Upper lobe of left lung (tissue), 6 donors: ENCODE measurements around the gene PDE4D. TPM values are rescaled to one million over a fixed set of nuclear protein-coding genes. Genes with fewer than 3 reads are reported as not detected.

ENCODE experiments used
- ATAC-seq, 2 donors: fragments of 200-7000 bp; cut with Tn5 transposase; one replicate each; pipeline ENCODE4 v1.9.1; 2022; ENCODE audit warnings: mild to moderate bottlenecking in 2 of 2, moderate library complexity in 2 of 2; ENCODE audit not compliant: low FRiP score in 2 of 2
- DNase-seq, 2 donors: peaks; one replicate each; pipeline ENCODE4 v3.0.0-alpha.2; 2019 to 2020
- H3K27ac ChIP-seq, 4 donors: fragments of 200-600 bp; sonication (generic); one replicate each; pipeline ENCODE4 v1.5.1; 2016 to 2019
- H3K27me3 ChIP-seq, 4 donors: fragments of 200-600 bp; sonication (generic); one replicate each; pipeline ENCODE4 v1.5.1; 2017 to 2019
- H3K36me3 ChIP-seq, 4 donors: fragments of 200-600 bp; sonication (generic); one replicate each; pipeline ENCODE4 v1.5.1; 2016 to 2019
- H3K4me1 ChIP-seq, 4 donors: fragments of 200-600 bp; sonication (generic); one replicate each; pipeline ENCODE4 v1.5.1; 2018 to 2019
- H3K4me3 ChIP-seq, 4 donors: fragments of 200-600 bp; sonication (generic); one replicate each; pipeline ENCODE4 v1.5.1; 2017 to 2019; ENCODE audit warnings: mild to moderate bottlenecking in 2 of 4, moderate library complexity in 1 of 4
- H3K9me3 ChIP-seq, 4 donors: fragments of 200-600 bp; sonication (generic); one replicate each; pipeline ENCODE4 v1.5.1; 2018 to 2019
- CTCF ChIP-seq, 6 experiments: fragments of 450-650 bp in 4 of 6; fragments of 200-600 bp in 2 of 6; sonication (generic) in 2 of 6; IDR thresholded peaks; one replicate each; pipeline ENCODE4 v1.5.1; 2016 to 2019; ENCODE audit warnings: antibody characterized with exemption in 6 of 6
- EP300 ChIP-seq, 4 donors: sonication (generic); formaldehyde crosslinking; IDR thresholded peaks; one replicate each; pipeline ENCODE4 v1.5.1; 2017; ENCODE audit warnings: antibody characterized with exemption in 4 of 4, control low read depth in 2 of 4
- POLR2A ChIP-seq, 4 donors: fragments of 450-650 bp; IDR thresholded peaks; one replicate each; pipeline ENCODE4 v1.5.1; 2016 to 2017; ENCODE audit warnings: antibody characterized with exemption in 4 of 4, mild to moderate bottlenecking in 2 of 4
- POLR2AphosphoS5 ChIP-seq, 2 donors: sonication (generic); formaldehyde crosslinking; IDR thresholded peaks; one replicate each; pipeline ENCODE4 v1.5.1; 2017; ENCODE audit warnings: antibody characterized with exemption in 2 of 2
- whole genome bisulfite sequencing, 2 donors: methylation state at CpG; one replicate each; pipeline ENCODE4 v1.1.5; 2017 to 2018; 5-methylcytosine and 5-hydroxymethylcytosine counted together
- total RNA-seq, 6 donors: library from RNA; depleted of rRNA in 4 of 6; stranded (reverse); fragments of >200 nt in 4 of 6; gene quantifications; one replicate each; pipeline versions ENCODE4 v1.1.0 to v1.2.1, GENCODE V29; 2016 to 2021
- donor health status: DM: no; HTN: no; CAD: no; lungs with moderate emphysema.
- donor health status: DM: no; HTN: yes; CAD: no; lungs with severe emphysema.

The PDE4D gene
- total RNA-seq, 6 donors from 2014 or later = 50.4 to 188 (median 84.0) TPM

- no peak for ATAC-seq
- no peak for DNase-seq
- TF ChIP-seq CTCF (IDR thresholded peaks at IDR 0.05) = no peak
- TF ChIP-seq EP300 (IDR thresholded peaks at IDR 0.05) = no peak
- no peak for TF ChIP-seq POLR2AphosphoS5 (IDR thresholded peaks at IDR 0.05)
- H3K27me3 ChIP-seq = no peaks in the 10 kb centered on the region
- H3K4me1 ChIP-seq = no peaks in the 10 kb centered on the region
- no peak overlapping the region for H3K27ac ChIP-seq
- H3K4me3 ChIP-seq = no peak overlapping the region
- H3K9me3 ChIP-seq = no peaks in the 10 kb centered on the region
- no peaks in the 10 kb centered on the region for H3K36me3 ChIP-seq
Measured at GRCh38 chr5:59246882-59247281, 646.6 kb downstream of the PDE4D start.

GRCh38 chr5:59246145-59246869, 647.2 kb downstream of the PDE4D start:
- Histone ChIP-seq H3K27ac (no peak overlapping the region), H3K4me1 (no peaks in the 10 kb centered on the region), H3K4me3 (no peak overlapping the region), H3K36me3 (no peaks in the 10 kb centered on the region), H3K27me3 (no peaks in the 10 kb centered on the region), H3K9me3 (no peaks in the 10 kb centered on the region)
- DNase-seq (no peak), ATAC-seq (no peak)
- TF ChIP-seq EP300 (IDR thresholded peaks at IDR 0.05) (no peak), CTCF (IDR thresholded peaks at IDR 0.05) (no peak), POLR2A (IDR thresholded peaks at IDR 0.05) (no peak), POLR2AphosphoS5 (IDR thresholded peaks at IDR 0.05) (no peak)
- 64 to 80% methylated on average over 3 of the region's 3 CpGs for WGBS, 2 donors

GRCh38 chr5:59245198-59245597, 648.3 kb downstream of the PDE4D start:
- WGBS, 2 donors = 23 to 56% methylated on average over 3 of the region's 3 CpGs
- no peak overlapping the region for H3K4me3 ChIP-seq
- no peaks in the 10 kb centered on the region for H3K9me3 ChIP-seq
- TF ChIP-seq CTCF (IDR thresholded peaks at IDR 0.05) = no peak
- no peak for TF ChIP-seq POLR2A (IDR thresholded peaks at IDR 0.05)
- TF ChIP-seq EP300 (IDR thresholded peaks at IDR 0.05) = no peak
- no peak for TF ChIP-seq POLR2AphosphoS5 (IDR thresholded peaks at IDR 0.05)
- no peaks in the 10 kb centered on the region for H3K4me1 ChIP-seq
- no peaks in the 10 kb centered on the region for H3K36me3 ChIP-seq
- no peak overlapping the region for H3K27ac ChIP-seq
- no peak for ATAC-seq
- H3K27me3 ChIP-seq = no peaks in the 10 kb centered on the region
- no peak for DNase-seq

GRCh38 chr5:59241552-59241951, 652.0 kb downstream of the PDE4D start:
- H3K27ac ChIP-seq = no peak overlapping the region
- H3K36me3 ChIP-seq = no peaks in the 10 kb centered on the region
- H3K9me3 ChIP-seq = no peaks in the 10 kb centered on the region
- H3K4me3 ChIP-seq = no peak overlapping the region
- no peak for DNase-seq
- H3K27me3 ChIP-seq = no peaks in the 10 kb centered on the region
- TF ChIP-seq POLR2A (IDR thresholded peaks at IDR 0.05) (no peak), CTCF (IDR thresholded peaks at IDR 0.05) (no peak), EP300 (IDR thresholded peaks at IDR 0.05) (no peak), POLR2AphosphoS5 (IDR thresholded peaks at IDR 0.05) (no peak)
- H3K4me1 ChIP-seq = peaks cover 0 to 4% (median 0%) of the 10 kb centered on the region in 4 donors
- 67 to 70% methylated on average over 1 of the region's 1 CpG for WGBS, 2 donors
- no peak for ATAC-seq

GRCh38 chr5:59241119-59241518, 652.4 kb downstream of the PDE4D start:
- Histone ChIP-seq H3K36me3 (no peaks in the 10 kb centered on the region), H3K4me3 (no peak overlapping the region), H3K27me3 (no peaks in the 10 kb centered on the region), H3K9me3 (no peaks in the 10 kb centered on the region), H3K4me1 (peaks cover 0 to 4% (median 0%) of the 10 kb centered on the region in 4 donors), H3K27ac (no peak overlapping the region)
- 78 to 83% methylated on average over 1 of the region's 1 CpG for WGBS, 2 donors
- no peak for ATAC-seq
- DNase-seq = no peak
- TF ChIP-seq POLR2A (IDR thresholded peaks at IDR 0.05) (no peak), CTCF (IDR thresholded peaks at IDR 0.05) (no peak), POLR2AphosphoS5 (IDR thresholded peaks at IDR 0.05) (no peak), EP300 (IDR thresholded peaks at IDR 0.05) (no peak)
